ENCODE measurements around the gene ARAF. TPM values are rescaled to one million over a fixed set of nuclear protein-coding genes. Genes with fewer than 3 reads are reported as not detected.

ARAF gene
- total and polyA plus RNA-seq, 2 of the 13 experiments (the other 11 are each of a cell fraction or from before 2014, with no cell fraction given): 18.0 to 33.1 TPM

DNA sequence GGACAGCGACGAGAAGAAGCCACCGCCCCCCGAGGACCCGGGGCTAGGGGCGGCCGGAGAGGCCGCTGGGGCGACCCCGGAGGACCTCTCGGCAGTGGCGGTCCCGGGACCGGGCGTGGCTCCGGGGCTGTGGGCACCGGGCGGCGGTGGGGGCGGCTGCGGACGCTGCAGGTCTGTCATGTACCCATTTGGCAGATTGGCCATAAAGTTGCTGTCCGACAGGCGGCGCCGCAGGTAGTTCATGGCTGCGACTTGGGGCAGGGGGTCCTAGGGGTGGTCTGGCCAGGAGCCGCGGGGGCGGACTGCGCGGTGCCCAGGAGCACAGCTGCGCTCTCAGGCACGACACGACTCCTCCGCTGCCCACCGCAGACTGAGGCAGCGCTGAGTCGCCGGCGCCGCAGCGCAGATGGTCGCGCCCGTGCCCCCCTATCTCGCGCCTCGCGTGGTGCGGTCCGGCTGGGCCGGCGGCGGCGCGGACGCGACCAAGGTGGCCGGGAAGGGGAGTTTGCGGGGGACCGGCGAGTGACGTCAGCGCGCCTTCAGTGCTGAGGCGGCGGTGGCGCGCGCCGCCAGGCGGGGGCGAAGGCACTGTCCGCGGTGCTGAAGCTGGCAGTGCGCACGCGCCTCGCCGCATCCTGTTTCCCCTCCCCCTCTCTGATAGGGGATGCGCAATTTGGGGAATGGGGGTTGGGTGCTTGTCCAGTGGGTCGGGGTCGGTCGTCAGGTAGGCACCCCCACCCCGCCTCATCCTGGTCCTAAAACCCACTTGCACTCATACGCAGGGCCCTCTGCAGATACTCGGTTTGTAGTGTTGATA is 58.7 kb downstream of the ARAF start, which contains the start of gene SYN1 (continued):
- TF ChIP-seq, protein P1, sequence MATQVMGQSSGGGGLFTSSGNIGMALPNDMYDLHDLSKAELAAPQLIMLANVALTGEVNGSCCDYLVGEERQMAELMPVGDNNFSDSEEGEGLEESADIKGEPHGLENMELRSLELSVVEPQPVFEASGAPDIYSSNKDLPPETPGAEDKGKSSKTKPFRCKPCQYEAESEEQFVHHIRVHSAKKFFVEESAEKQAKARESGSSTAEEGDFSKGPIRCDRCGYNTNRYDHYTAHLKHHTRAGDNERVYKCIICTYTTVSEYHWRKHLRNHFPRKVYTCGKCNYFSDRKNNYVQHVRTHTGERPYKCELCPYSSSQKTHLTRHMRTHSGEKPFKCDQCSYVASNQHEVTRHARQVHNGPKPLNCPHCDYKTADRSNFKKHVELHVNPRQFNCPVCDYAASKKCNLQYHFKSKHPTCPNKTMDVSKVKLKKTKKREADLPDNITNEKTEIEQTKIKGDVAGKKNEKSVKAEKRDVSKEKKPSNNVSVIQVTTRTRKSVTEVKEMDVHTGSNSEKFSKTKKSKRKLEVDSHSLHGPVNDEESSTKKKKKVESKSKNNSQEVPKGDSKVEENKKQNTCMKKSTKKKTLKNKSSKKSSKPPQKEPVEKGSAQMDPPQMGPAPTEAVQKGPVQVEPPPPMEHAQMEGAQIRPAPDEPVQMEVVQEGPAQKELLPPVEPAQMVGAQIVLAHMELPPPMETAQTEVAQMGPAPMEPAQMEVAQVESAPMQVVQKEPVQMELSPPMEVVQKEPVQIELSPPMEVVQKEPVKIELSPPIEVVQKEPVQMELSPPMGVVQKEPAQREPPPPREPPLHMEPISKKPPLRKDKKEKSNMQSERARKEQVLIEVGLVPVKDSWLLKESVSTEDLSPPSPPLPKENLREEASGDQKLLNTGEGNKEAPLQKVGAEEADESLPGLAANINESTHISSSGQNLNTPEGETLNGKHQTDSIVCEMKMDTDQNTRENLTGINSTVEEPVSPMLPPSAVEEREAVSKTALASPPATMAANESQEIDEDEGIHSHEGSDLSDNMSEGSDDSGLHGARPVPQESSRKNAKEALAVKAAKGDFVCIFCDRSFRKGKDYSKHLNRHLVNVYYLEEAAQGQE (IDR thresholded peaks at IDR 0.05; ENCODE audit: borderline replicate concordance in 1 of 2, low read depth in 1 of 2, low read length in 2 of 2): peak in 1 of 2 experiments; percentile 97
- TF ChIP-seq HDAC2 (CRISPR knock-in tag; IDR thresholded peaks at IDR 0.05) (no peak), ZNF263 (CRISPR knock-in tag; IDR thresholded peaks at IDR 0.05) (no peak), CENPT (CRISPR knock-in tag; IDR thresholded peaks at IDR 0.05; ENCODE audit: low read depth) (no peak), SMAD1 (CRISPR knock-in tag; IDR thresholded peaks at IDR 0.05; ENCODE audit: borderline replicate concordance, low read depth) (no peak), CHD2 (IDR thresholded peaks at IDR 0.05; ENCODE audit: low read depth, low read length) (no peak), SALL2 (CRISPR knock-in tag; IDR thresholded peaks at IDR 0.05) (peak; percentile 69; the same call in 1 of the 2 replicates), ZNF878 (CRISPR knock-in tag; IDR thresholded peaks at IDR 0.05) (no peak), ZNF775 (CRISPR knock-in tag; IDR thresholded peaks at IDR 0.05; ENCODE audit: borderline replicate concordance) (no peak), ZNF317 (CRISPR knock-in tag; IDR thresholded peaks at IDR 0.05) (no peak)
- TF ChIP-seq, protein P2, sequence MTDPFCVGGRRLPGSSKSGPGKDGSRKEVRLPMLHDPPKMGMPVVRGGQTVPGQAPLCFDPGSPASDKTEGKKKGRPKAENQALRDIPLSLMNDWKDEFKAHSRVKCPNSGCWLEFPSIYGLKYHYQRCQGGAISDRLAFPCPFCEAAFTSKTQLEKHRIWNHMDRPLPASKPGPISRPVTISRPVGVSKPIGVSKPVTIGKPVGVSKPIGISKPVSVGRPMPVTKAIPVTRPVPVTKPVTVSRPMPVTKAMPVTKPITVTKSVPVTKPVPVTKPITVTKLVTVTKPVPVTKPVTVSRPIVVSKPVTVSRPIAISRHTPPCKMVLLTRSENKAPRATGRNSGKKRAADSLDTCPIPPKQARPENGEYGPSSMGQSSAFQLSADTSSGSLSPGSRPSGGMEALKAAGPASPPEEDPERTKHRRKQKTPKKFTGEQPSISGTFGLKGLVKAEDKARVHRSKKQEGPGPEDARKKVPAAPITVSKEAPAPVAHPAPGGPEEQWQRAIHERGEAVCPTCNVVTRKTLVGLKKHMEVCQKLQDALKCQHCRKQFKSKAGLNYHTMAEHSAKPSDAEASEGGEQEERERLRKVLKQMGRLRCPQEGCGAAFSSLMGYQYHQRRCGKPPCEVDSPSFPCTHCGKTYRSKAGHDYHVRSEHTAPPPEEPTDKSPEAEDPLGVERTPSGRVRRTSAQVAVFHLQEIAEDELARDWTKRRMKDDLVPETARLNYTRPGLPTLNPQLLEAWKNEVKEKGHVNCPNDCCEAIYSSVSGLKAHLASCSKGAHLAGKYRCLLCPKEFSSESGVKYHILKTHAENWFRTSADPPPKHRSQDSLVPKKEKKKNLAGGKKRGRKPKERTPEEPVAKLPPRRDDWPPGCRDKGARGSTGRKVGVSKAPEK (CRISPR knock-in tag; IDR thresholded peaks at IDR 0.05; ENCODE audit: borderline replicate concordance): no peak
- TF ChIP-seq, protein P3, sequence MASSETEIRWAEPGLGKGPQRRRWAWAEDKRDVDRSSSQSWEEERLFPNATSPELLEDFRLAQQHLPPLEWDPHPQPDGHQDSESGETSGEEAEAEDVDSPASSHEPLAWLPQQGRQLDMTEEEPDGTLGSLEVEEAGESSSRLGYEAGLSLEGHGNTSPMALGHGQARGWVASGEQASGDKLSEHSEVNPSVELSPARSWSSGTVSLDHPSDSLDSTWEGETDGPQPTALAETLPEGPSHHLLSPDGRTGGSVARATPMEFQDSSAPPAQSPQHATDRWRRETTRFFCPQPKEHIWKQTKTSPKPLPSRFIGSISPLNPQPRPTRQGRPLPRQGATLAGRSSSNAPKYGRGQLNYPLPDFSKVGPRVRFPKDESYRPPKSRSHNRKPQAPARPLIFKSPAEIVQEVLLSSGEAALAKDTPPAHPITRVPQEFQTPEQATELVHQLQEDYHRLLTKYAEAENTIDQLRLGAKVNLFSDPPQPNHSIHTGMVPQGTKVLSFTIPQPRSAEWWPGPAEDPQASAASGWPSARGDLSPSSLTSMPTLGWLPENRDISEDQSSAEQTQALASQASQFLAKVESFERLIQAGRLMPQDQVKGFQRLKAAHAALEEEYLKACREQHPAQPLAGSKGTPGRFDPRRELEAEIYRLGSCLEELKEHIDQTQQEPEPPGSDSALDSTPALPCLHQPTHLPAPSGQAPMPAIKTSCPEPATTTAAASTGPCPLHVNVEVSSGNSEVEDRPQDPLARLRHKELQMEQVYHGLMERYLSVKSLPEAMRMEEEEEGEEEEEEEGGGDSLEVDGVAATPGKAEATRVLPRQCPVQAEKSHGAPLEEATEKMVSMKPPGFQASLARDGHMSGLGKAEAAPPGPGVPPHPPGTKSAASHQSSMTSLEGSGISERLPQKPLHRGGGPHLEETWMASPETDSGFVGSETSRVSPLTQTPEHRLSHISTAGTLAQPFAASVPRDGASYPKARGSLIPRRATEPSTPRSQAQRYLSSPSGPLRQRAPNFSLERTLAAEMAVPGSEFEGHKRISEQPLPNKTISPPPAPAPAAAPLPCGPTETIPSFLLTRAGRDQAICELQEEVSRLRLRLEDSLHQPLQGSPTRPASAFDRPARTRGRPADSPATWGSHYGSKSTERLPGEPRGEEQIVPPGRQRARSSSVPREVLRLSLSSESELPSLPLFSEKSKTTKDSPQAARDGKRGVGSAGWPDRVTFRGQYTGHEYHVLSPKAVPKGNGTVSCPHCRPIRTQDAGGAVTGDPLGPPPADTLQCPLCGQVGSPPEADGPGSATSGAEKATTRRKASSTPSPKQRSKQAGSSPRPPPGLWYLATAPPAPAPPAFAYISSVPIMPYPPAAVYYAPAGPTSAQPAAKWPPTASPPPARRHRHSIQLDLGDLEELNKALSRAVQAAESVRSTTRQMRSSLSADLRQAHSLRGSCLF (CRISPR knock-in tag; IDR thresholded peaks at IDR 0.05; ENCODE audit: borderline replicate concordance): no peak
- TF ChIP-seq, protein P4, sequence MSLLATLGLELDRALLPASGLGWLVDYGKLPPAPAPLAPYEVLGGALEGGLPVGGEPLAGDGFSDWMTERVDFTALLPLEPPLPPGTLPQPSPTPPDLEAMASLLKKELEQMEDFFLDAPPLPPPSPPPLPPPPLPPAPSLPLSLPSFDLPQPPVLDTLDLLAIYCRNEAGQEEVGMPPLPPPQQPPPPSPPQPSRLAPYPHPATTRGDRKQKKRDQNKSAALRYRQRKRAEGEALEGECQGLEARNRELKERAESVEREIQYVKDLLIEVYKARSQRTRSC (CRISPR knock-in tag; IDR thresholded peaks at IDR 0.05; ENCODE audit: low read depth): no peak
